Ishikawa (cell line): ENCODE data around the gene PYDC1.

Experiments used
- CEBPB ChIP-seq: IDR thresholded peaks from 2 replicates; pipeline ENCODE4 v1.6.1; 2012
- CREB1 ChIP-seq: IDR thresholded peaks from 2 replicates; pipeline ENCODE4 v1.6.1; 2012; ENCODE audit warnings: low read depth
- EGR1 ChIP-seq: IDR thresholded peaks from 2 replicates; pipeline ENCODE4 v1.6.1; 2012
- EP300 ChIP-seq: IDR thresholded peaks from 2 replicates; pipeline ENCODE4 v1.6.1; 2012; ENCODE audit warnings: borderline replicate concordance
- FOXM1 ChIP-seq: IDR thresholded peaks from 2 replicates; pipeline ENCODE4 v1.6.1; 2012; ENCODE audit warnings: low read depth, borderline replicate concordance
- NFIC ChIP-seq: IDR thresholded peaks from 2 replicates; pipeline ENCODE4 v1.6.1; 2012
- RAD21 ChIP-seq: IDR thresholded peaks from 2 replicates; pipeline ENCODE4 v1.6.1; 2012; ENCODE audit warnings: low read depth
- TAF1 ChIP-seq: IDR thresholded peaks from 2 replicates; pipeline ENCODE4 v1.6.1; 2012; ENCODE audit warnings: low read depth, mild to moderate bottlenecking
- TCF12 ChIP-seq: IDR thresholded peaks from 2 replicates; pipeline ENCODE4 v1.6.1; 2012; ENCODE audit warnings: low read depth
- TEAD4 ChIP-seq: IDR thresholded peaks from 2 replicates; pipeline ENCODE4 v1.6.1; 2012
- YY1 ChIP-seq: IDR thresholded peaks from 2 replicates; pipeline ENCODE4 v1.6.1; 2012; ENCODE audit warnings: low read depth
- ZBTB7A ChIP-seq: IDR thresholded peaks from 2 replicates; pipeline ENCODE4 v1.6.1; 2012; ENCODE audit warnings: low read depth
- TF ChIP-seq, protein P1 (sequence below): IDR thresholded peaks from 2 replicates; pipeline ENCODE4 v1.6.1; 2012
- TF ChIP-seq, protein P2 (sequence below): IDR thresholded peaks from 2 replicates; pipeline ENCODE4 v1.6.1; 2012; ENCODE audit warnings: low read depth, mild to moderate bottlenecking
- TF ChIP-seq, protein P3 (sequence below): IDR thresholded peaks from 2 replicates; pipeline ENCODE4 v1.6.1; 2012

The PYDC1 gene

DNA sequence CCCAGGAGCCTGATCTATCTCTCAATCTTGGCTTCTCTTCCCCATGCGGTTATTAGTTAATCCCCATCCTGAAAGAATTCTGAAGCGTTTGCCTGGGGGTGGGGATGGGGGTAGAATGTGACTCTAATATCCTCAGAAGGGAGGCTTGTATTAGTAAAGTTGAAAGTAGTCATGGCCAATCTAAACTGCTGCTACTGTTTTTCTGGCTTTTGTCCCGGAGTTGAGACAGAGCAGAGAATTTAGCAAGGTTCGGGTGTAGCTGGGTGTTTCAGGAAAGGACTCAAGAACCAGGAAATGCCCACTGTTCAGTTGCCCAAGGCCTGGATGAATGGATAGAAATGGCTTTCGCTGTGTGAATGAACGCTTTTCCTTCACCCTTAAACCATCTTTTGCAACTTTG, 25.3 kb upstream of the PYDC1 start:
- TF ChIP-seq, protein P1, sequence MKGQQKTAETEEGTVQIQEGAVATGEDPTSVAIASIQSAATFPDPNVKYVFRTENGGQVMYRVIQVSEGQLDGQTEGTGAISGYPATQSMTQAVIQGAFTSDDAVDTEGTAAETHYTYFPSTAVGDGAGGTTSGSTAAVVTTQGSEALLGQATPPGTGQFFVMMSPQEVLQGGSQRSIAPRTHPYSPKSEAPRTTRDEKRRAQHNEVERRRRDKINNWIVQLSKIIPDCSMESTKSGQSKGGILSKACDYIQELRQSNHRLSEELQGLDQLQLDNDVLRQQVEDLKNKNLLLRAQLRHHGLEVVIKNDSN = no peak
- no peak for TF ChIP-seq TAF1
- TF ChIP-seq RAD21 = no peak
- no peak for TF ChIP-seq CEBPB
- TF ChIP-seq EGR1 = no peak
- TF ChIP-seq, protein P2, sequence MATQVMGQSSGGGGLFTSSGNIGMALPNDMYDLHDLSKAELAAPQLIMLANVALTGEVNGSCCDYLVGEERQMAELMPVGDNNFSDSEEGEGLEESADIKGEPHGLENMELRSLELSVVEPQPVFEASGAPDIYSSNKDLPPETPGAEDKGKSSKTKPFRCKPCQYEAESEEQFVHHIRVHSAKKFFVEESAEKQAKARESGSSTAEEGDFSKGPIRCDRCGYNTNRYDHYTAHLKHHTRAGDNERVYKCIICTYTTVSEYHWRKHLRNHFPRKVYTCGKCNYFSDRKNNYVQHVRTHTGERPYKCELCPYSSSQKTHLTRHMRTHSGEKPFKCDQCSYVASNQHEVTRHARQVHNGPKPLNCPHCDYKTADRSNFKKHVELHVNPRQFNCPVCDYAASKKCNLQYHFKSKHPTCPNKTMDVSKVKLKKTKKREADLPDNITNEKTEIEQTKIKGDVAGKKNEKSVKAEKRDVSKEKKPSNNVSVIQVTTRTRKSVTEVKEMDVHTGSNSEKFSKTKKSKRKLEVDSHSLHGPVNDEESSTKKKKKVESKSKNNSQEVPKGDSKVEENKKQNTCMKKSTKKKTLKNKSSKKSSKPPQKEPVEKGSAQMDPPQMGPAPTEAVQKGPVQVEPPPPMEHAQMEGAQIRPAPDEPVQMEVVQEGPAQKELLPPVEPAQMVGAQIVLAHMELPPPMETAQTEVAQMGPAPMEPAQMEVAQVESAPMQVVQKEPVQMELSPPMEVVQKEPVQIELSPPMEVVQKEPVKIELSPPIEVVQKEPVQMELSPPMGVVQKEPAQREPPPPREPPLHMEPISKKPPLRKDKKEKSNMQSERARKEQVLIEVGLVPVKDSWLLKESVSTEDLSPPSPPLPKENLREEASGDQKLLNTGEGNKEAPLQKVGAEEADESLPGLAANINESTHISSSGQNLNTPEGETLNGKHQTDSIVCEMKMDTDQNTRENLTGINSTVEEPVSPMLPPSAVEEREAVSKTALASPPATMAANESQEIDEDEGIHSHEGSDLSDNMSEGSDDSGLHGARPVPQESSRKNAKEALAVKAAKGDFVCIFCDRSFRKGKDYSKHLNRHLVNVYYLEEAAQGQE = no peak
- TF ChIP-seq, protein P3, sequence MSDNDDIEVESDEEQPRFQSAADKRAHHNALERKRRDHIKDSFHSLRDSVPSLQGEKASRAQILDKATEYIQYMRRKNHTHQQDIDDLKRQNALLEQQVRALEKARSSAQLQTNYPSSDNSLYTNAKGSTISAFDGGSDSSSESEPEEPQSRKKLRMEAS = no peak
- no peak for TF ChIP-seq NFIC
- TF ChIP-seq YY1 = no peak
- no peak for TF ChIP-seq EP300
- TF ChIP-seq CREB1 = no peak
- no peak for TF ChIP-seq ZBTB7A
- TF ChIP-seq TEAD4 = no peak
- no peak for TF ChIP-seq TCF12
- TF ChIP-seq FOXM1 = no peak

DNA sequence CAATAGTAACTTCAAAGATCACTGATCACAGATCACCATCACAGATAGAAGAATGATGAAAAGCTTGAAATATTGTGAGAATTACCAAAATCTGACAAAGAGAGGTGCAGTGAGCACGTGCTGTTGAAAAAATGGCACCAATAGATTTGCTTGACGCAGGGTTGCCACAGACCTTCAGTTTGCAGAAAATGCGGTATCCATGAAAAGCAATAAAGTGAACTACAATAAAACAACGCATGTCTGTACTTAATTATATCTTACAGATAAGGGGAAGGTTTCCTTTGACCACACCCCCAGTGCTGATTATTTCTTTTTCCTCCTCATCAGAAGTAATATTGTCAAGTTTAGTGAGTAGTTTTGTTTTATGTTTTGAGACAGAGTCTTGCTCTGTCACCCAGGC, 21.1 kb upstream of the PYDC1 start:
- no peak for TF ChIP-seq FOXM1
- no peak for TF ChIP-seq CREB1
- TF ChIP-seq, protein P3 = no peak
- no peak for TF ChIP-seq EGR1
- TF ChIP-seq, protein P2 = no peak
- no peak for TF ChIP-seq CEBPB
- TF ChIP-seq YY1 = no peak
- TF ChIP-seq EP300 = no peak
- TF ChIP-seq TAF1 = no peak
- TF ChIP-seq, protein P1 = no peak
- TF ChIP-seq TEAD4 = no peak
- no peak for TF ChIP-seq TCF12
- TF ChIP-seq ZBTB7A = no peak
- no peak for TF ChIP-seq NFIC
- no peak for TF ChIP-seq RAD21

DNA sequence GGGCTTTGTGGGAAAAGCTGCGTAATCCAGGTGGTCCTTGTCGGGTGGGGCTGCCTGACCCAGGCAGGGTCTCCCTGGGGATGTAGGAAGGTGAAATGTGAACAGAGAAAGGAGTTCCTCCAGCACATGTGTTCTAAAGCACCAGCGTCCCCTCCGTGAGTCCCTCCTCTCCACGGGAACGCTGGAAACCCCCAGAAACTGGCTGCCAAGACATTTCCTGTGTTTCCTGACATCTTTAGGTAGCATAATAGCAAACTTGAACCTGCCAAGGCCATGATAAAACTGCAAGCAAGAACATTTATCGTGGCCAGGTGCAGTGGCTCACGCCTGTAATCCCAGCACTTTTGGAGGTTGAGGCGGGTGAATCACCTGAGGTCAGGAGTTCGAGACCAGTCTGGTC, 12.6 kb upstream of the PYDC1 start:
- TF ChIP-seq TAF1 = no peak
- no peak for TF ChIP-seq FOXM1
- no peak for TF ChIP-seq RAD21
- TF ChIP-seq TCF12 = no peak
- TF ChIP-seq EP300 = no peak
- no peak for TF ChIP-seq CREB1
- TF ChIP-seq CEBPB = no peak
- TF ChIP-seq, protein P1 = no peak
- no peak for TF ChIP-seq TEAD4
- TF ChIP-seq, protein P3 = no peak
- TF ChIP-seq NFIC = no peak
- TF ChIP-seq ZBTB7A = no peak
- no peak for TF ChIP-seq EGR1
- TF ChIP-seq, protein P2 = no peak

DNA sequence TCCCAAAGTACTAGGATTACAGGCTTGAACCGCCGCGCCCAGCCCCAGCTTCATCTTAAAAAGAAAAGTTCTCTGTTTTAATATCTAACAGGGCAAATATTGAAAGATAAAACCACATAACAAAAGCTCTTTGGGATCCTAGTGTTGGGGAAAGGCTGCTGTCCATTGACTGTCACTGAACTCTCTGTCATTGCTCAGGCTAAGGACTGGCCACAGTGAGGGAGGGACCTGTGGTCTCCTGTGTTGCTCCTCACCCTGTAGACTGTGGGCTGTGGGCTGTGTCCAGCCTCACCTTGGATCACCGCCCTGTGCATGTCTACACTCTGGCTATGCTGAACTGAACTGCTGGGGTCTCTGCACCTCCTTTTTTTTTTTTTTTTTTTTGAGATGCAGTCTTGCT, 11.3 kb upstream of the PYDC1 start:
- no peak for TF ChIP-seq CEBPB
- no peak for TF ChIP-seq TAF1
- TF ChIP-seq, protein P1 = no peak
- no peak for TF ChIP-seq NFIC
- TF ChIP-seq ZBTB7A = no peak
- TF ChIP-seq, protein P3 = no peak
- TF ChIP-seq FOXM1 = no peak
- no peak for TF ChIP-seq YY1
- TF ChIP-seq CREB1 = no peak
- TF ChIP-seq TCF12 = no peak
- no peak for TF ChIP-seq TEAD4
